ENCODE results near the gene ECE1. TPM values are rescaled to one million over a fixed set of nuclear protein-coding genes. Genes with fewer than 3 reads are reported as not detected.
A peak's percentile ranks its signal among the peaks of the same experiment; 100 is the strongest.

Gene ECE1
- total RNA-seq, 1 experiment from 2014 or later = 192 TPM

DNA sequence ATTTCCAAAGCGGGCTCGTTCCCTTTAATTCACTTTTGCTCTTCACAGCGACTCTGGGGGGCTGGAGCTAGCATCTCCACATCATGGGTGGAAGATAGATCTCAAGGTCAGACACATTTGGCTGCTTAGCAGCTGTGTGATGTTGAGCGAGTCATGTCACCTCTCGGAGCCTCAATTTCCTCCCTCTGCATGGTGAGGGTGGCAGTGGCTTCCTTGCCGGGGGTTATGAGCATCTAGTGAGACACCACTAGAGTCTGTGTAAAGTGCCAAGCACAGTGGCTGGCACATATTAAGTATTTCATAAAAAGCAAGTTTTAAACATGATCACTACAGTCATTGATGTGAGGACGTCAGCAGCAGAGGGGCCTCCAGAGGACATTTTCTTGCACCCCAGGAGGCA lies 16.9 kb upstream of the ECE1 start:
- no peaks in the 10 kb centered on the region for H3K27me3 ChIP-seq (ENCODE audit: control insufficient read depth, insufficient read depth, low read length)
- H3K4me3 ChIP-seq (ENCODE audit: low read depth in 2 of 2, low read length in 2 of 2) = no peak overlapping the region
- TF ChIP-seq, protein P1, sequence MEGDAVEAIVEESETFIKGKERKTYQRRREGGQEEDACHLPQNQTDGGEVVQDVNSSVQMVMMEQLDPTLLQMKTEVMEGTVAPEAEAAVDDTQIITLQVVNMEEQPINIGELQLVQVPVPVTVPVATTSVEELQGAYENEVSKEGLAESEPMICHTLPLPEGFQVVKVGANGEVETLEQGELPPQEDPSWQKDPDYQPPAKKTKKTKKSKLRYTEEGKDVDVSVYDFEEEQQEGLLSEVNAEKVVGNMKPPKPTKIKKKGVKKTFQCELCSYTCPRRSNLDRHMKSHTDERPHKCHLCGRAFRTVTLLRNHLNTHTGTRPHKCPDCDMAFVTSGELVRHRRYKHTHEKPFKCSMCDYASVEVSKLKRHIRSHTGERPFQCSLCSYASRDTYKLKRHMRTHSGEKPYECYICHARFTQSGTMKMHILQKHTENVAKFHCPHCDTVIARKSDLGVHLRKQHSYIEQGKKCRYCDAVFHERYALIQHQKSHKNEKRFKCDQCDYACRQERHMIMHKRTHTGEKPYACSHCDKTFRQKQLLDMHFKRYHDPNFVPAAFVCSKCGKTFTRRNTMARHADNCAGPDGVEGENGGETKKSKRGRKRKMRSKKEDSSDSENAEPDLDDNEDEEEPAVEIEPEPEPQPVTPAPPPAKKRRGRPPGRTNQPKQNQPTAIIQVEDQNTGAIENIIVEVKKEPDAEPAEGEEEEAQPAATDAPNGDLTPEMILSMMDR (IDR thresholded peaks at IDR 0.05) = no peak
- no peak for TF ChIP-seq SIN3A (IDR thresholded peaks at IDR 0.05; ENCODE audit: borderline replicate concordance, insufficient read depth, low read depth, low read length)
- no peak for TF ChIP-seq TCF7L2 (IDR thresholded peaks at IDR 0.05; ENCODE audit: low read depth, low read length)
- no peak for TF ChIP-seq POLR2AphosphoS5 (IDR thresholded peaks at IDR 0.05; ENCODE audit: low read depth, low read length)
- TF ChIP-seq, protein P2, sequence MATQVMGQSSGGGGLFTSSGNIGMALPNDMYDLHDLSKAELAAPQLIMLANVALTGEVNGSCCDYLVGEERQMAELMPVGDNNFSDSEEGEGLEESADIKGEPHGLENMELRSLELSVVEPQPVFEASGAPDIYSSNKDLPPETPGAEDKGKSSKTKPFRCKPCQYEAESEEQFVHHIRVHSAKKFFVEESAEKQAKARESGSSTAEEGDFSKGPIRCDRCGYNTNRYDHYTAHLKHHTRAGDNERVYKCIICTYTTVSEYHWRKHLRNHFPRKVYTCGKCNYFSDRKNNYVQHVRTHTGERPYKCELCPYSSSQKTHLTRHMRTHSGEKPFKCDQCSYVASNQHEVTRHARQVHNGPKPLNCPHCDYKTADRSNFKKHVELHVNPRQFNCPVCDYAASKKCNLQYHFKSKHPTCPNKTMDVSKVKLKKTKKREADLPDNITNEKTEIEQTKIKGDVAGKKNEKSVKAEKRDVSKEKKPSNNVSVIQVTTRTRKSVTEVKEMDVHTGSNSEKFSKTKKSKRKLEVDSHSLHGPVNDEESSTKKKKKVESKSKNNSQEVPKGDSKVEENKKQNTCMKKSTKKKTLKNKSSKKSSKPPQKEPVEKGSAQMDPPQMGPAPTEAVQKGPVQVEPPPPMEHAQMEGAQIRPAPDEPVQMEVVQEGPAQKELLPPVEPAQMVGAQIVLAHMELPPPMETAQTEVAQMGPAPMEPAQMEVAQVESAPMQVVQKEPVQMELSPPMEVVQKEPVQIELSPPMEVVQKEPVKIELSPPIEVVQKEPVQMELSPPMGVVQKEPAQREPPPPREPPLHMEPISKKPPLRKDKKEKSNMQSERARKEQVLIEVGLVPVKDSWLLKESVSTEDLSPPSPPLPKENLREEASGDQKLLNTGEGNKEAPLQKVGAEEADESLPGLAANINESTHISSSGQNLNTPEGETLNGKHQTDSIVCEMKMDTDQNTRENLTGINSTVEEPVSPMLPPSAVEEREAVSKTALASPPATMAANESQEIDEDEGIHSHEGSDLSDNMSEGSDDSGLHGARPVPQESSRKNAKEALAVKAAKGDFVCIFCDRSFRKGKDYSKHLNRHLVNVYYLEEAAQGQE (IDR thresholded peaks at IDR 0.05; ENCODE audit: insufficient read depth in 1 of 2, low read depth in 2 of 2, low read length in 1 of 2) = no peak
- BruUV-seq (replicated peaks) = no TSS peak
- H3K27ac ChIP-seq (ENCODE audit: low read length) = peak overlapping the region; percentile 82
- peaks cover 69% of the 10 kb centered on the region for H3K4me1 ChIP-seq (ENCODE audit: control insufficient read depth, insufficient read depth, low read length)
- in situ Hi-C loops (cut with HindIII; ENCODE audit: low pct_unique_long_range_greater_than_20kb, low sequenced_read_pairs) = no loop called here
- no peaks in the 10 kb centered on the region for H3K36me3 ChIP-seq (ENCODE audit: control insufficient read depth, insufficient read depth, low read length)
- ChIA-PET POLR2A (no interaction called here), CTCF (interaction anchor here (0.6 kb wide), 1 partner anchor 557 kb away, joined by 3 read pairs; no protein-coding TSS in a partner anchor)
- ATAC-seq (no peak), DNase-seq (ENCODE audit: low read depth, low spot score) (no peak)
- H3K9me3 ChIP-seq (ENCODE audit: control insufficient read depth, insufficient read depth, low read depth, low read length) = no peaks in the 10 kb centered on the region
- intact Hi-C loops (cut with micrococcal nuclease; ENCODE audit: unreplicated experiment) = no loop called here

DNA sequence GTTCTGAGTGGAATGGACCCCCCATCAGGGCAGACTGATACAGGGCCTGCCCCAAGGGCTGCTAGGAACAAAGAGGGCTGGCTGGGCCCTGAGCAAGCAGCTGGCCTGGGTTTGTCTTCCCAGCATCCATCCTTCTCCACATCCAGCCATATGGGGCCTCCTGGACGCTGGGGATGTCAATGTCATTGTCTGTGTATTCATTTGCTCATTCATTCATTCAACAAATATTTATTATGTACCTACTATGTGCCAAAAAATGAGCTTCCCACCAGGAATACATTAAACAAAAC lies 15.6 kb upstream of the ECE1 start:
- TF ChIP-seq, protein P2 (IDR thresholded peaks at IDR 0.05; ENCODE audit: insufficient read depth in 1 of 2, low read depth in 2 of 2, low read length in 1 of 2) = no peak
- TF ChIP-seq, protein P1 (IDR thresholded peaks at IDR 0.05) = no peak
- TF ChIP-seq TCF7L2 (IDR thresholded peaks at IDR 0.05; ENCODE audit: low read depth, low read length) (no peak), SIN3A (IDR thresholded peaks at IDR 0.05; ENCODE audit: borderline replicate concordance, insufficient read depth, low read depth, low read length) (no peak), POLR2AphosphoS5 (IDR thresholded peaks at IDR 0.05; ENCODE audit: low read depth, low read length) (no peak)
- no peaks in the 10 kb centered on the region for H3K27me3 ChIP-seq (ENCODE audit: control insufficient read depth, insufficient read depth, low read length)
- no peaks in the 10 kb centered on the region for H3K36me3 ChIP-seq (ENCODE audit: control insufficient read depth, insufficient read depth, low read length)
- POLR2A ChIA-PET = interaction anchor here (0.6 kb wide), 1 partner anchor 45 kb away, joined by 3 read pairs; no protein-coding TSS in a partner anchor
- no peak overlapping the region for H3K27ac ChIP-seq (ENCODE audit: low read length)
- no peak overlapping the region for H3K4me3 ChIP-seq (ENCODE audit: low read depth in 2 of 2, low read length in 2 of 2)
- ATAC-seq = no peak
- no TSS peak for BruUV-seq (replicated peaks)
- CTCF ChIA-PET = interaction anchor here (1.0 kb wide), 1 partner anchor 39 kb away, joined by 3 read pairs; no protein-coding TSS in a partner anchor
- no peak for DNase-seq (ENCODE audit: low read depth, low spot score)
- H3K4me1 ChIP-seq (ENCODE audit: control insufficient read depth, insufficient read depth, low read length) = peaks cover 71% of the 10 kb centered on the region
- H3K9me3 ChIP-seq (ENCODE audit: control insufficient read depth, insufficient read depth, low read depth, low read length) = no peaks in the 10 kb centered on the region
- in situ Hi-C loops (cut with HindIII; ENCODE audit: low pct_unique_long_range_greater_than_20kb, low sequenced_read_pairs) = no loop called here
- intact Hi-C loops (cut with micrococcal nuclease; ENCODE audit: unreplicated experiment) = no loop called here
